GM21423 (cell line): ENCODE data around the gene SLC25A38.
A peak's percentile ranks its signal among the peaks of the same experiment; 100 is the strongest.

Experiments
- ATAC-seq: cut with Tn5 transposase; IDR thresholded peaks from one replicate; pipeline ENCODE4 v1.9.1; 2021; ENCODE audit warnings: mild to moderate bottlenecking, moderate library complexity; ENCODE audit not compliant: unreplicated experiment

SLC25A38 gene

GRCh38 chr3:39432342-39432741, 49.2 kb downstream of the SLC25A38 start:
- no peak for ATAC-seq

- ATAC-seq = no peak
These were observed 50.5 kb downstream of the SLC25A38 start for GRCh38 chr3:39433642-39434041.

- ATAC-seq = peak; percentile 69
These were observed 51.4 kb downstream of the SLC25A38 start for GRCh38 chr3:39434574-39434973.

DNA sequence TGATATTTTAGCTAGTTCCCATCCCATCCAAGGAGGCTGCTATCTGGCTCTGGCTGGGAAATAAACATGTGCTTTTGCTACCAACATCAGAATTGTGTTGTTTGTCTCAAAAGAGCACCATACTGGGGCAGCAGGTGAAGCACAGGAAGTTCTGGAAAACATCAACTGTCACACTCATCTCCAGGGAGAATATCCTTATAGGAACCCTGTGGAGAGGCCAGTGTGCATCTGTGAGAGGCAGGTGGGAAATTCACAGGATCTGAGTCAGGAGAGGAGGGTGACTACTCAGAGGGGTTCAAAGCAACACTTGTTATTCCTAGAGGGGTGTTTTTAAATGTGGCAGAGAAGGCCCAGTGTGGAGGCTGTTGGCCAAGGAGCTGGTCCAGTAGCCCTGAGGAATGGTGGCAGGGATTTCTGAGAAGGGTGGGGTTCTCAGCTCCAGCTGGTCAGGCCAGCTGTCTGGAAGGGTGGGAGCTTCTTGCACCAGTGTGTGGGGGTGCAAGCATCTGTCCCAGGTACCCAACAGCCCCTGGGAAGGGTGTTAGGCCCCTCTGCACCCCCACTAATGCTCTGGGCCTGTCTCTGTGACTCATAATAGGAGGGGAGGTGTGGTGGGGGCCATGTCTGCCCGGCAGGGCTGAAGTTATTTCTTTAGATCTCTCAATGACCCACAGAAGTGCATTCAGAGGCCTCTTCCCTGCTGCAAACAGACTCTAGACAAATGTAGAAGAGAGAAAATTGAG, 52.0 kb downstream of the SLC25A38 start:
- ATAC-seq = no peak

DNA sequence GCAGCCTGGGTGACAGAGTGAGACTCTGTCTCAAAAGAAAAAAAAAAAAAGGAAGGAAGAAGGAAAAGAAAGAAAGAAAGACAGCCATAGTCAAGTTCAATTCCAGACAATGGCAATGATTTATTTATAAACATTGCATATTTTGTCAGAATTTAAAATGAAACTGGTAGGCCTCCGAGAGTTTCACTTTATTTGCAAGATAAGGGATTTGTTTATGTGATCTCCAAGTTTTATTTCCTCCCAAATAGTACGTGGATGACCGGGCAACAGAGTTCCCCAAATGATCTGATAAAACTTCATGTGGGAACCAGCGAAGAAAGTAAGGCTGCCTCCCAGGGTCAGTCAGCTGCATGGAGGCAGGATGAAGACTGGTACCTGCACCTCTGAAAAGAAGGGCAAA, 55.7 kb downstream of the SLC25A38 start:
- no peak for ATAC-seq

GRCh38 chr3:39440316-39440715, 57.1 kb downstream of the SLC25A38 start:
- ATAC-seq = no peak

- no peak for ATAC-seq
These were observed 60.4 kb downstream of the SLC25A38 start for GRCh38 chr3:39443530-39443929.

DNA sequence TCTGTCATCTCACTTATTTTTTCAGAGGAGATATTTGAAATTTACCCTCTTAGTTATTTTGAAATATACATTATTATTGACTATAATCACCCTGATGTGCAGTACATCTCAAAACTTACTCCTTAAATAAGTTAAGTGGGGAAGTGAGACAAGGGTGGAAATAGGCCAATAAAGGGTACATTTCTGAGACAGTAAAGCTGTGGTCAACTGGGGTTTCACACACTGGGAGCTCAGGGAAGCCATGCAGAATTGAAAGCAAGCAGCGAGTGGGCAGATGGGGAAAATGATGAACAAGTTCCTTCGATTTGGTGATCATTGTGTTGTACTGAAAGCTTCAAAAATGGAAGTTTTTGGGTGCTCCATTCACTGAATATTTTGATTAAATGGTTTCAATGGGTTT, 62.8 kb downstream of the SLC25A38 start:
- no peak for ATAC-seq

GRCh38 chr3:39446444-39446843, 63.3 kb downstream of the SLC25A38 start:
- ATAC-seq = no peak
